Measurements from ENCODE around the gene UGDH. TPM values are rescaled to one million over a fixed set of nuclear protein-coding genes. Genes with fewer than 3 reads are reported as not detected.
A peak's percentile ranks its signal among the peaks of the same experiment; 100 is the strongest.

Gene UGDH
- polyA plus RNA-seq, 1 donor (not counting 4 experiments of a cell fraction or from before 2014, with no cell fraction given) = 39.4 TPM

GRCh38 chr4:39456946-39457763, 70.1 kb downstream of the UGDH start:
- Histone ChIP-seq H3K36me3 (ENCODE audit: control insufficient read depth in 2 of 2, extremely low read depth in 1 of 2, insufficient read depth in 2 of 2, low read length in 2 of 2) (peaks cover 26 to 66% of the 10 kb centered on the region in 2 experiments), H3K27me3 (ENCODE audit: control insufficient read depth, extremely low read depth, insufficient read depth, low read length) (no peaks in the 10 kb centered on the region), H3K4me1 (ENCODE audit: control insufficient read depth, extremely low read depth, insufficient read depth, low read length) (peaks cover 26% of the 10 kb centered on the region), H3K4me3 (ENCODE audit: control insufficient read depth in 2 of 3, extremely low read depth in 1 of 3, insufficient read depth in 2 of 3, low read depth in 1 of 3, low read length in 3 of 3) (peak overlapping the region; percentile 67 to 100 (median 90)), H3K79me2 (ENCODE audit: control insufficient read depth, insufficient read depth, low read length) (peaks cover 52% of the 10 kb centered on the region), H4K20me1 (ENCODE audit: control insufficient read depth, extremely low read depth, insufficient read depth, low read length) (peaks cover 27% of the 10 kb centered on the region), H3K27ac (ENCODE audit: control insufficient read depth, insufficient read depth, low read length) (peak overlapping the region; percentile 94), H2AFZ (ENCODE audit: control insufficient read depth, low read length) (no peak overlapping the region), H3K4me2 (ENCODE audit: control insufficient read depth, extremely low read depth, insufficient read depth, low read depth, low read length) (peak overlapping the region; percentile 92), H3K9me1 (ENCODE audit: control insufficient read depth, extremely low read depth, insufficient read depth, low read length) (no peaks in the 10 kb centered on the region), H3K9me3 (ENCODE audit: control insufficient read depth, low read depth, low read length) (no peaks in the 10 kb centered on the region), H3K9ac (ENCODE audit: control insufficient read depth, extremely low read depth, insufficient read depth, low read length) (peak overlapping the region; percentile 99)
- no peak for FAIRE-seq
- dilution Hi-C loops (cut with MboI; ENCODE audit: extremely low pct_ligation_motif_present, low sequenced_read_pairs) = no loop called here
- TF ChIP-seq CTCF (optimal IDR thresholded peaks at IDR 0.05 in 1 of 3, IDR thresholded peaks at IDR 0.05 in 1 of 3, conservative IDR thresholded peaks at IDR 0.05 in 1 of 3; ENCODE audit: extremely low read depth in 1 of 3, insufficient read depth in 2 of 3, low read length in 3 of 3) (no peak), EZH2 (IDR thresholded peaks at IDR 0.05; ENCODE audit: low read length) (no peak)
- no peak for DNase-seq (ENCODE audit: low read depth, low spot score)

DNA sequence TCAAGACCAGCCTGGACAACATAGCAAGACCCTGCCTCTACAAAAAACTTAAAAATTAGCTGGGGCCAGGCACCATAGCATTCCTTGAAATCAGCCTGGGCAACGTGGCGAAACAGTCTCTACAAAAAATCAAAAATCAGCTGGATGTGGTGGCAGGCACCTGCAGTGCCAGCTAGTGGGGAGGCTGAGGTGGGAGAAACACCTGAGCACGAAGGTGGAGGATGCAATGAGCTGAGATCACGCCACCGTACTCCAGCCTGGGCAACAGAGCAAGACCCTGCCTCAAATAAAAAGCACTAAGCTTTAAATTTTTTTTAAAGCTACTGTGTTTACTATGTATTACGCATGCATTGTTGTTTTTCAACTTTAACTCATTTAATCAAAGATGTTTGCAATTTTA, 71.8 kb downstream of the UGDH start:
- no peaks in the 10 kb centered on the region for H3K9me3 ChIP-seq (ENCODE audit: control insufficient read depth, low read depth, low read length)
- no peaks in the 10 kb centered on the region for H3K27me3 ChIP-seq (ENCODE audit: control insufficient read depth, extremely low read depth, insufficient read depth, low read length)
- H3K79me2 ChIP-seq (ENCODE audit: control insufficient read depth, insufficient read depth, low read length) = peaks cover 41% of the 10 kb centered on the region
- no peak for TF ChIP-seq EZH2 (IDR thresholded peaks at IDR 0.05; ENCODE audit: low read length)
- TF ChIP-seq CTCF (optimal IDR thresholded peaks at IDR 0.05 in 1 of 3, IDR thresholded peaks at IDR 0.05 in 1 of 3, conservative IDR thresholded peaks at IDR 0.05 in 1 of 3; ENCODE audit: extremely low read depth in 1 of 3, insufficient read depth in 2 of 3, low read length in 3 of 3) = no peak
- peaks cover 22% of the 10 kb centered on the region for H3K4me1 ChIP-seq (ENCODE audit: control insufficient read depth, extremely low read depth, insufficient read depth, low read length)
- dilution Hi-C loops (cut with MboI; ENCODE audit: extremely low pct_ligation_motif_present, low sequenced_read_pairs) = no loop called here
- H3K9me1 ChIP-seq (ENCODE audit: control insufficient read depth, extremely low read depth, insufficient read depth, low read length) = no peaks in the 10 kb centered on the region
- H3K36me3 ChIP-seq (ENCODE audit: control insufficient read depth in 2 of 2, extremely low read depth in 1 of 2, insufficient read depth in 2 of 2, low read length in 2 of 2) = peaks cover 32 to 69% of the 10 kb centered on the region in 2 experiments
- no peak overlapping the region for H2AFZ ChIP-seq (ENCODE audit: control insufficient read depth, low read length)
- H3K27ac ChIP-seq (ENCODE audit: control insufficient read depth, insufficient read depth, low read length) = no peak overlapping the region
- no peak overlapping the region for H3K9ac ChIP-seq (ENCODE audit: control insufficient read depth, extremely low read depth, insufficient read depth, low read length)
- peak overlapping the region; percentile 92 for H3K4me2 ChIP-seq (ENCODE audit: control insufficient read depth, extremely low read depth, insufficient read depth, low read depth, low read length)
- FAIRE-seq (no peak), DNase-seq (ENCODE audit: low read depth, low spot score) (no peak)
- H3K4me3 ChIP-seq (ENCODE audit: control insufficient read depth in 2 of 3, extremely low read depth in 1 of 3, insufficient read depth in 2 of 3, low read depth in 1 of 3, low read length in 3 of 3) = no peak overlapping the region
- H4K20me1 ChIP-seq (ENCODE audit: control insufficient read depth, extremely low read depth, insufficient read depth, low read length) = peaks cover 35% of the 10 kb centered on the region
